Measurements from ENCODE around the gene IL2RA. TPM values are rescaled to one million over a fixed set of nuclear protein-coding genes. Genes with fewer than 3 reads are reported as not detected.

IL2RA gene
- total and polyA plus RNA-seq, 9 of the 15 experiments (the other 6 are each of a cell fraction or from before 2014, with no cell fraction given) = 0.95 TPM; not detected in 8

- ATAC-seq (peak; percentile 91), DNase-seq (ENCODE audit: extremely low read depth in 1 of 4, low spot score in 3 of 4) (peak; percentile 25 to 68 (median 43)), FAIRE-seq (peak; percentile 91)
- in situ Hi-C loops (cut with MboI) = no loop called here
- no peak overlapping the region for H3K4me3 ChIP-seq
- intact Hi-C loops (cut with micrococcal nuclease) = loop anchor here (1.0 to 10.0 kb wide), 4 partner anchors 36 to 387 kb away; partner anchors contain the start of gene RBM17
- peaks cover 4 to 10% of the 10 kb centered on the region in 2 experiments; a peak in 2 of 5 replicates for H3K27me3 ChIP-seq (ENCODE audit: control insufficient read depth in 2 of 2, insufficient read depth in 2 of 2, low read length in 2 of 2)
- no peaks in the 10 kb centered on the region for H3K79me2 ChIP-seq (ENCODE audit: control insufficient read depth, insufficient read depth, low read length)
- H3K9me1 ChIP-seq (ENCODE audit: control insufficient read depth, insufficient read depth, low read length) = no peaks in the 10 kb centered on the region
- no TSS peak for BruUV-seq (replicated peaks)
- CTCF ChIA-PET (ENCODE audit: low intra/inter-chr PET ratio) = interaction anchor here (0.7 to 2.8 kb wide), 4 partner anchors 37 to 1606 kb away, joined by 5 to 13 read pairs (median 6); partner anchors contain the start of gene RBM17
- no peaks in the 10 kb centered on the region for H3K9me3 ChIP-seq (replicated peaks; ENCODE audit: control insufficient read depth, insufficient read depth, low read depth, low read length)
- H3K4me1 ChIP-seq (replicated peaks in 1 of 2; ENCODE audit: control insufficient read depth in 2 of 2, insufficient read depth in 2 of 2, low read length in 2 of 2) = peaks cover 0 to 5% of the 10 kb centered on the region in 2 experiments; a peak in 3 of 5 replicates
- no peak overlapping the region for H3K4me2 ChIP-seq (ENCODE audit: insufficient read depth, low read length)
- no peaks in the 10 kb centered on the region for H4K20me1 ChIP-seq (replicated peaks; ENCODE audit: control insufficient read depth, insufficient read depth, low read length)
- H3K36me3 ChIP-seq (ENCODE audit: control insufficient read depth, insufficient read depth, low read length) = no peaks in the 10 kb centered on the region
- WGBS (ENCODE audit: insufficient coverage, low coverage, missing lambda C conversion rate) = 34% methylated on average over 6 of the region's 6 CpGs
- peak overlapping the region; percentile 11; the same call in 1 of the 2 replicates for H2AFZ ChIP-seq (ENCODE audit: low read depth, low read length)
- H3K9ac ChIP-seq (ENCODE audit: insufficient read depth in 1 of 2, low read depth in 2 of 2, low read length in 2 of 2) = no peak overlapping the region
- no peak overlapping the region for H3K27ac ChIP-seq (ENCODE audit: extremely low read depth, low read depth, low read length)
- POLR2A ChIA-PET = interaction anchor here (1.5 kb wide), 1 partner anchor 9 kb away, joined by 4 read pairs; no protein-coding TSS in a partner anchor
- TF ChIP-seq, protein P1, sequence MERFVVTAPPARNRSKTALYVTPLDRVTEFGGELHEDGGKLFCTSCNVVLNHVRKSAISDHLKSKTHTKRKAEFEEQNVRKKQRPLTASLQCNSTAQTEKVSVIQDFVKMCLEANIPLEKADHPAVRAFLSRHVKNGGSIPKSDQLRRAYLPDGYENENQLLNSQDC (CRISPR knock-in tag; IDR thresholded peaks at IDR 0.05) = no peak
- TF ChIP-seq RBM14 (IDR thresholded peaks at IDR 0.05; ENCODE audit: borderline replicate concordance, insufficient read depth, low read depth, low read length) (no peak), RAD21 (CRISPR knock-in tag; conservative IDR thresholded peaks at IDR 0.05 in 1 of 2, IDR thresholded peaks at IDR 0.05 in 1 of 2) (peak; percentile 63 to 80), C11orf30 (IDR thresholded peaks at IDR 0.05; ENCODE audit: low read depth) (no peak), CHCHD3 (CRISPR knock-in tag; IDR thresholded peaks at IDR 0.05) (no peak), NCOA6 (IDR thresholded peaks at IDR 0.05) (no peak), ZNF146 (CRISPR knock-in tag; IDR thresholded peaks at IDR 0.05; ENCODE audit: unreplicated experiment) (no peak), SMAD1 (IDR thresholded peaks at IDR 0.05; ENCODE audit: low read depth, low read length, partially characterized antibody) (no peak), ZNF431 (CRISPR knock-in tag; IDR thresholded peaks at IDR 0.05) (no peak), RNF219 (CRISPR knock-in tag; IDR thresholded peaks at IDR 0.05) (no peak)
- TF ChIP-seq, protein P2, sequence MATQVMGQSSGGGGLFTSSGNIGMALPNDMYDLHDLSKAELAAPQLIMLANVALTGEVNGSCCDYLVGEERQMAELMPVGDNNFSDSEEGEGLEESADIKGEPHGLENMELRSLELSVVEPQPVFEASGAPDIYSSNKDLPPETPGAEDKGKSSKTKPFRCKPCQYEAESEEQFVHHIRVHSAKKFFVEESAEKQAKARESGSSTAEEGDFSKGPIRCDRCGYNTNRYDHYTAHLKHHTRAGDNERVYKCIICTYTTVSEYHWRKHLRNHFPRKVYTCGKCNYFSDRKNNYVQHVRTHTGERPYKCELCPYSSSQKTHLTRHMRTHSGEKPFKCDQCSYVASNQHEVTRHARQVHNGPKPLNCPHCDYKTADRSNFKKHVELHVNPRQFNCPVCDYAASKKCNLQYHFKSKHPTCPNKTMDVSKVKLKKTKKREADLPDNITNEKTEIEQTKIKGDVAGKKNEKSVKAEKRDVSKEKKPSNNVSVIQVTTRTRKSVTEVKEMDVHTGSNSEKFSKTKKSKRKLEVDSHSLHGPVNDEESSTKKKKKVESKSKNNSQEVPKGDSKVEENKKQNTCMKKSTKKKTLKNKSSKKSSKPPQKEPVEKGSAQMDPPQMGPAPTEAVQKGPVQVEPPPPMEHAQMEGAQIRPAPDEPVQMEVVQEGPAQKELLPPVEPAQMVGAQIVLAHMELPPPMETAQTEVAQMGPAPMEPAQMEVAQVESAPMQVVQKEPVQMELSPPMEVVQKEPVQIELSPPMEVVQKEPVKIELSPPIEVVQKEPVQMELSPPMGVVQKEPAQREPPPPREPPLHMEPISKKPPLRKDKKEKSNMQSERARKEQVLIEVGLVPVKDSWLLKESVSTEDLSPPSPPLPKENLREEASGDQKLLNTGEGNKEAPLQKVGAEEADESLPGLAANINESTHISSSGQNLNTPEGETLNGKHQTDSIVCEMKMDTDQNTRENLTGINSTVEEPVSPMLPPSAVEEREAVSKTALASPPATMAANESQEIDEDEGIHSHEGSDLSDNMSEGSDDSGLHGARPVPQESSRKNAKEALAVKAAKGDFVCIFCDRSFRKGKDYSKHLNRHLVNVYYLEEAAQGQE (IDR thresholded peaks at IDR 0.05; ENCODE audit: borderline replicate concordance) = peak; percentile 80
- TF ChIP-seq, protein P2 (CRISPR knock-in tag; IDR thresholded peaks at IDR 0.05; ENCODE audit: low read depth) = no peak
Measured at GRCh38 chr10:6014241-6014761, 47.9 kb downstream of the IL2RA start.
